GM19438 (cell line): ENCODE results near the gene EML1.

Experiments
- ATAC-seq: cut with Tn5 transposase; IDR thresholded peaks from one replicate; pipeline ENCODE4 v1.9.1; 2021; ENCODE audit warnings: low read depth; ENCODE audit not compliant: unreplicated experiment

Gene EML1

DNA sequence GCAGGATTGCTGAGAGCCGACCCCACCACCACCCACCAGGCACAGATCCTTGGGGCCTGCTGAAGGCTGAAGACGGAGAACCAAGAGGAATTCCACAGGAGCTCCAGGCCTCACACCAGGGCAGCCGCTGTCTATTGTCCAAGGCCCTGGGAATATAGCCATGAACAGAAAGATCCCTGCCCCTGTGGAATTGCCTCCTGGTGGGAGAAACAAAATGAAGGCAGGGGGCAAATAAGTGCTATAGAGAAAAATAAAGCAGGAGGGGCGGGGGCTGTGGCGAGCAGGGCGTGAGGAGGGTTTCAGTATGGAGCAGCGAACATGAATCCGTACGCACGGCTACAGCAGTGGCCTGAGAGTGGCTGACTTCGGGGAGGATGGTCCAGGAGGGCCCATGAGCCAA, 96.1 kb downstream of the EML1 start:
- no peak for ATAC-seq

DNA sequence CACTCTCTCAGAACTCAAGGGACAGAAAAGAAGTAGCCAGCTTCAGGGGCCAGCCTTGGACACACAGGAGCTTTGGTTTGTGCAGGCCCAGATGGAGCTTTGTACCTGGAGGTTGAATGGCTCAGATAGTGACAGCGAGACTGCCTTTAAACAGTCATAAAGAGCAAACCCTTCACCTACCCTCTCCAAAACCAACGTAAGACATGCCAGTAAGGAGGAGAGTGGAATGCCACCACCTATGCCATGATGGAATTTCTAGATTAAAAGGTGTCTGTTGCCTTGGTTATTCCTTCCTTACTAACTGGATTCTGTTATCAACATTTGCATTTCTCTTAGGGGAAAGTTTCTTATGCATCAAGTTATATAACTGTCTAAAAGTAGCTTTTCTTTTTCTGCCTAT, 98.1 kb downstream of the EML1 start:
- no peak for ATAC-seq

DNA sequence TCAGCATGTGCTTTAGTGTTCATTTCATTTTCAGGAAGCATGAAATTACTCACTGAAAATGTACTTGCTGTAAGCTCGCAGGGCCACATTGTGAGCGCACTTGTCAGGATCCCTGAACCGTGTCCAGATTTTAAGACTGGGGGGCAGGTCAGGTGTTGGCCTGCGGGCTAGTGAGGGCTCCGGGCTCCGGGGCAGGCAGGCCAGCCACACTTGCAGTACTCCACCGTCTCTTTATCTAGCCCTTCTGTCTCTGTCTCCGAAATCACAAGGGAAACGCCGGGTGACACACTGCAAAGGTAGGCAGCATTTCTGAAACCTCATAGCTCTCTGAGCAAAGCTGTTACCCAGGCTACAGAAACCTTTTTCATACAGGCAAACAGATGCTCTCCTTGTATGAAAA, 98.7 kb downstream of the EML1 start:
- no peak for ATAC-seq

DNA sequence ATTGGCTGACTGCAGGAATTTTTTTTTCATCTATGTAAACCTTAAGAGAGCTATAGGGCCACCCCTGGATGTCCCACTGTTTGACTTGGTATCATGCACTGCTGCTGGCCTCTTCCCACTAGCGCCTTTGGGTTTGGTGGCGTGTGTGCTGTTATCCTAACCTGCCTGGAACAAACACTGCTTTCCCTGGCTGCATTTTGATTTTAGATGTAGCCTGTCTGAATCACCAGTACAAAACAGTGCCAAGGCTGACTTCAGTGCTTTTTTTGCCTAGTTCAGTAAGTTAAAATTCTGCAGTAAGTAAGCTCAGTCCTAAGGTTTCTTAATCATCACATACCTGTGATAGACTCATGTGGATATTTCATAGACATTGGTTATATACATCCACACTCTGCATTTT, 99.2 kb downstream of the EML1 start:
- no peak for ATAC-seq

DNA sequence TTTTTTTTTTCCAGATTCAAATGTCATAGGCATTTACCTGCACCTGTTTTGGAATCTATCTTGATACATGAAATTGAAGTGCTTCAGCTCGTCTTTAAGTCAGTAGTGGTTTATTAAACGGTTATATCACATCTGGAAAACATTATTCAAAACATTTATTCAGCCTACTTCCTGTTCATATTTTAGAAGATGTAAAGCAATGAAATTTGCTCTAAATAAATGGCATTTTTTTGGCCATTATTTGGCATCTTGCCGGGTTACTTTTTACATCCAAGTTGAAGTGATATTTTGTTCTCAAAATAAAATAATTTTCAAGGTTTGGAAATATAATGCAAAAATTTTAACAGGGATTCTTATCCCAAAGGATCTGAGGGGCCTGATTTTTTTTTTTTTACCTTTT, 103.1 kb downstream of the EML1 start:
- ATAC-seq = no peak

DNA sequence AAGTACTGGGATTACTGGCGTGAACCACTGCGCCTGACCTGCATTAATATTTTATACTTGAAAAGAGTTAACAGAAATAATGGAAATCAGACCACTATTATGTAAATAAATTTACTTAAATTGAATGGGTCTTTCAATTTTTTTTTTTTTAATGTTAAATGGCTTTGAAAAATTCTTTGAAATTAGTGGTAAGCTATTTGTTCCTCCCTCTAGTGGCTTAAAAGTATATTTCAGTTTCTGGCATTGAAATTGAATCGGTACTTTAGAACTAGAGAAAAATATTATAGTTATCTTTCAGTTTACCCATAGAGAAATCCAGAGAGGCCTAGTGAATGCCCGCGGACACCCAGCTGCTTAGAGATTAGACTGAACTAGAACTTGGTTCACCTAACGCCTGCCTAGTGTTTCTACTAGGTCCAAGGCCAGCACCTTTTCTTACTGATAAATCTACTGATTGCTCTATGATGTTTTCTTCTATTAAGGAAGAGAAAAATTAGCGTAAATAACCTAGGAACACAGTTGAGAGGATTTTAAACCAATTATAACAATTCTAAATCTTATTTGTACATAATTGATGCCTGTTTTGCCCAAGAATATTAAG, 106.5 kb downstream of the EML1 start:
- ATAC-seq = no peak

DNA sequence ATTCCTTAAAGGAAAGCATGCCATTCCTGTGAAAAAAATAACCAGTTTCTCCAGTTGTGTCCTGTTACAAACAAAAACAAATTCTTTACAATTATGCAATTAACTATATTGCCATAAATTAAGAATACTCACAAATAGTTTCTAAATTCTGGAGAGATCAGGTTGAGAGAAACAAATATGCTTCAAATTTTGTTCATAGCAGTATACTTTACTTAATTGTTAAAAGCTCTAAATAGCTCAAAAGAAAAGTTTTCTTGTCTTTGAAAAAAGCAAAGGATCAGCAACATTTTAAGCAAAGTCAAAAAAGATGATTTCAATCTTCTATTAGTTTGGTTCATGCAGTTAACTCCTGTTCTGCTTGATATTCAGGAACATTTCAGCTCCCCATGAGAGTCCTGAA, 109.7 kb downstream of the EML1 start:
- ATAC-seq = no peak

DNA sequence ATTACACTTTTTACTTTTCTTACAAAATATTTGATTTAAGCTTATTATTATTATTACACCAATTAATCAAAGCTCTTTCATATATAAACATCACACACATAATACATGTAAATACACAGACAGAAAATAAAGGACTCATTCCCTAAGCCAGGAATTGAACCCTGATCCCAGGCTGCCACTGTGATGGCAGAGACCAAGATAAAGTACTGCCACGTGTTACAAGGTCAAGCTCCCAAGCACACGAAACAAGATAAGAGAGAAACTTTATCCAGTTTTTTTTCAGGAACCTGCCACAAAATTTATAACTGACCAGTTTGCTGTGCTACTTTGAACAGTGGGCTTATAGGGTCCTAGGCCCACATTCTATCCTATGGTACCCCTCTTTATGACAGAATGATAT, 111.3 kb downstream of the EML1 start:
- ATAC-seq = no peak

DNA sequence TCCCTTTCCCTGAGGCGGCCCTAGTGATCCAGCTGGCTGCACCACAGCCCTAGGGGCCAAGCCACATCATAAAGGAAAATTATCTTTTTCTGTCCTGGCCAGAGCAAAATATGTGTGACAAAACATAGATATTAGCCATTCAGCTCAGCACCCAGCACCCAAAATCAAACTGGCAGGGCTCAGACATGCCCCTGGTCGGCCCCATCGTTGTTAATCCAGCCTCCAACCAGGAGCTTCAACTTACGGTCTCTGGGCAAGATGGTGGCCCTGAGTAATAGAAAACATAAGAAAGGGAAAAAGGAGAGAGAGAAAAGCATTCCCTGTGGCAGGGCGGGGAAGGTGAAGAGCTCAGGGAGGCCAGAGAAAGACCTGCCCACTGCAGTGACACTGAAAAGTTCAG, 111.9 kb downstream of the EML1 start:
- no peak for ATAC-seq

DNA sequence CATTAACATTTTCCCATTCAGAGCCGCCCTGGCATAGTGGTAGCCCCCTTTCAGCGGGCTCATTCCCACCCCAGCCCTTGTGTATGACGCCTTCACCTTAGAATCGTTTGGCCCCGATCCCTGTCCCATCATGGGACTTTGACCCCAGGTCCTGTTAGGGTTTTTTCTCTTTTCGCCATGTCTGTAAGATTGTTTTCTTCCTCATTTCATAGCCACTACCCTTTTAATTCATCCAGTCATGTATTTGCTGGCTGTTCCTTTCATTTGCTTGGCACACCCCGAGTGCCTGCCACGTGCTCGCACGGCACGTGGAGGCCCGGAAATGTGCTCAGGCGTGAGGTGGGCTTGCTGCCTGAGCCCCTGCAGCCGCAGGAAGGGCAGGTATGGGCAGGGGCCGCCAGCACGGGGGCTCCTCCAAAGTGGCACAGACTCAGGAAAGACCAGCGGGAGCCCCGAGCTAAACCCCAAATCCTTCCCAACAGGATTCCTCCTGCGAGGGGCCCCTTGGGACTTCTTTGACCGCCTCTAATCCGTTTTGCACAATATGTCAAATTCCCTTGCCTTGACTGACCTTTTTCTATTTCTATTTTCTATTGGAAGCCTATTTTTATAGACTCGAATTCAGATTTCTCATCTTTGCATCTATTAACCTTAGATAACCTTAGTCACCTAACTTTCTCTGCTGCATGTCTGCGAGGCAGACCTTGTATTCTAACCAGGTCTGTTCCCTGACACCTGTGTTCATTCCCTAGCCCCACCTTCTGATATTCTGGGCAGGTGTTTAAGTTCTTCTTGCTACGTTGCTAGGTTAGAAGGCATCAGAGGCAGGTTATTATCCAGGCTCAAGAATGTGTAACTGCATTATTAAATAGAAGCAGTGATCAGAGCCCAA, 114.8 kb downstream of the EML1 start:
- ATAC-seq = no peak

DNA sequence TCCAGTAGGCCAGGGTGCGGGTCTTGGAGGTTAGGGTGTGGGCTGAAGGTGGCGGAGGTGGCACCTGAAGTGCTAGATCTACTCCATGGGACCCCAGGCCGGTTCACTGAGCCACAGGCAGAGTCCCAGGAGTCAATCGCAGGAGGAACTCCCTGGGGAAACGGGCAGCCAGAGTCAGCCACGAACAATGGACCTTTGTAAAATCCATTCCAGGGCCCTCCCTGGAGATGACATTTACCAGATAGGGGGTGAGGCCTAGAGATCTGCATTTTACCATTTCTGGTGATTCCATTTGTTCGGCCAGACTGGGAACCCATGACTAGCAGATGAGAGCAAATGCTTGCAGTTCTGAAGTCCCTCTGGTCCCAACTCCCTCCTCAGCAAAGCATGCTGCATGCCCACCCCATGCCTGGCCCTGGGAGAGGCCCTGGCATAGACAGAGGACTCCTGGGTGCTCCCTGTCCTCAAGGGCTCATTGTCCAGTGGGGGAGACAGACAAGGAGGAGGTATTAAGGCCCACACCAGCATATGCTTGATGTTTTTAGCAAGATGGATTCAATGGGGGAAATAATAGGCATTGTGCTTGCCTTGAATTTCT, 115.5 kb downstream of the EML1 start:
- ATAC-seq = no peak

DNA sequence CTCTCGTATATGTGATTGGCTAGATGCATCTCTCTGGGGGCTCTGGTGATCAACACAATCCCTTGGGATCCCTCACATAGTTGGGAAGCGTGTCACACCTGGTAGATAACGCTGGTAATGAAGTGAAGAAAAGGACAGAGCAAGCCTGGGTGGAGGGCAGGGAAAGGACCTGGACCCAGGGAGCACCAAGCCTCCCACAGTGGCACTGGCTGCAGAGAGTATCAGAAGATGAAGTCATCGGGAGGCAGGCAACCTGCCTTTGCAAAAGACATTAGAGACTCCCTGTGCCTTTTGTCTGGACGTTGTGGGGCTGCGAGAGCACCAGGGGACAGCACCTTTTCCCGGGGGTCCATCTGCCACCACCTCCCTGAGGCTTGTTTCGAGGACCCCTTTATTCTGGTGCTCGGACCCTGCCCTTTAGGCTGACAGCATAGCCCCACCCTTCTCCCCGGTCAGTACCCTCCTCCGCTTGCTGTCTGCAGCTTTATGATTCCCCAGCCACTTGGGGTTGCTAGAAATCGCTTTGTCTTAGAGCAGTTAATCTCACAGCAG, 116.4 kb downstream of the EML1 start:
- ATAC-seq = no peak

DNA sequence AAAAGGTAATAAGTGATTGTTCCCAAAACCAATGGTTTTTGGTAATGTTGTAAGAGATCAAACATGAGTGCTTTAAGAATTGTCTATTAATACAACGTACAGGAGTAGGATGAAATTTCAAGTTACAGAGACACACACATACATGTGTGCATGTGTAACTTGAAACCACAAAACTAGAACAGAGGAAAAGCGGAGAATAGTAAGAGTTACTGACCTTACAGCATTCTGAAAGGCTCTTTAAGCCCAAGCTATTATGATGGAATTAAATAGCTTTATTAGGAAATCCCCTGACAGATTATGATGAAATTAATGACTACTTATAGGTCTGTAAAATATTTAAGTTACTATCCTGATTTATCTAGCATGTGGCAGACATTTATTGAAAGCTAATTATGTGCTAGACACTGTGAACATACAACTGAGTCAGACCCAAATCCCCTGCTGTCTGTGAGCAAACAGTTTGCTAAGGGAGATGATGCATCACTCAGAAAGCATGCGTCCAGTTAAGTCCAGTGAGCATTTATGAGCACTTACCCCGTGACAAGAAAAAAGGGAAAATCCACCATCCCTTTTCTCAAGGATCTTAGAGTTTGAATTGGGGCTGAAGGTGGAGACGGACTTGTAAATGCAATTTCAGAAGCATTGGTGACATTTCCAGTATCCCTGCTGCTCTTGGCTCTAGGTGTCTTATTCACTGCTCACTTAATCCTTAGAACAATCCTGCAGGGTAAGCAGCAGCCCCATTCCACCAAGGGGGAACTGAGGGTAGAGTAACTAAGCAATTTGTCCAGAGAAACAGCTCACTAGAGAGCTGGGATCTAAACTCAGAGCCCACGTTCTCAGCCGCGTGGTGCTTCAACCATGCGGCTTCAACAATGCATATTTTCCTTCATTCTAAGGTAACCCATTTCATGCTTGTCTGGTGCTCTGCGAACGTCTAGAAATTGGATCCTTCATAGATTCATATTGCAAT, 117.4 kb downstream of the EML1 start:
- no peak for ATAC-seq

DNA sequence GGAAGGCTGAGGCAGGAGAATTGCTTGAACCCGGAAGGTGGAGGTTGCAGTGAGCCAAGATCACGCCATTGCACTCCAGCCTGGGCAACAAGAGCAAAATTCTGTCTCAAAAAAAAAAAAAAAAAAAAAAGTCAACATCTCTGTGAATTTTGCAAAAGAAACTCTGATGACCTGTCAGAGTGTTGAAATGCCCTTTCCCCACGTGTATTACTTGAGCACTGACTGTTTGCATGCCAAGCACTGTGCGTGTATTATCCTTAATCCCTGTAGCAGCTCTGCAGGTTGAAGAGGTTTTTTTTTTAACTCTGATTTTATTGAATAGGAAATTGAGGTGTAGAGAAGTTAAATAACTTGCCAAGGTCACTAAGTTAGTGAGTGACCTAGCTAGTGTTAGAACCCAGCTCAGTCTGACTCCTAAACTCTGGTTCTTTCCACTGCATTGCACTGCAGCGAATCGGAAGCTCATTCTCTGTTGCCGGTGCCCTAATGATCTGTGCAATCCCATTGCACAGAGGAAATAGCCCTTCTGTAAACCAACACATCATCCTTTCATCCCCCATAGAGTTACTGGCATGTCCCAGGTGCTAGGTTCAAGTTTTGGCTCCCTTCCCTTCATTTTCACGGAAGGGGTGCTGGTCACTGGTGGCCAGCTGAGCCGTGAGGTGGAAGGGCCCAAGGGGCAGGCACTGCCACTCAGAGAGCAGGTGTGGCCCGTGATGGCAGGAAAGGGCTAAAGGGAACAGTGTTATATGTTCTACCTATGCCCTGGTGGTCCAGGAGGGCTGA, 122.3 kb downstream of the EML1 start:
- ATAC-seq = no peak

DNA sequence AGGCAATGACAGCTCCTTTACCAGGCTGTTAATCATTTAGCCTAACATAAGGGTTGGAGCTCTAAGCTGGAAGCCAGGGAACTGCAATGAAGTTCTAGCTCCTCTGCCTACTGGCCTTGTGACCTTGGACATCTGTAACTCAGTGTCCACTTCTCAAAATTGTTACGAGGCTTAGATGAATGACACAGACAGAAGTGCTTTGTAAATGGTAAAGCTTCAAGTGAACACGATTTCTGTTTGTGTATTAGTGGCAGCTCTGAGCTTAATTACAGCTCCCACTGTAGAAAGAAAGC, 122.8 kb downstream of the EML1 start:
- ATAC-seq = no peak

DNA sequence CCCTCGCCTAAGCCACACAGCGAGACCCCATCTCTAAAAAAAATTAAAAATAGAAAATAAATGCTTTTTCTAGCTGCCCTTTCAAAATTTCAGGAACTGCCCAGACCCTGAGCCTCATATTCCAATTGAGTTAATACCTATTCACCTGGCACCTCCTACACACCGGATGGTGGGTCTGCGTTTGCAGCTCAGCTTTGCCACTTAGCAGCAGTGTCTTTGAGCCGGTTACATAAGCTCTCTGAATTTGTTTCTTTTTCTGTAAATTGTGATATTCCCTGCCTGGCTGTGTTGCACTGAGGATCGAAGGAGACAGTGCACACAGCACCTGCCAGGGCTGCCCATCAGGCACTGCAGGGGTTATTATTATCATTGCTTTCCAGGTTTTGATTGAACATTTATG, 125.6 kb downstream of the EML1 start:
- ATAC-seq = no peak

DNA sequence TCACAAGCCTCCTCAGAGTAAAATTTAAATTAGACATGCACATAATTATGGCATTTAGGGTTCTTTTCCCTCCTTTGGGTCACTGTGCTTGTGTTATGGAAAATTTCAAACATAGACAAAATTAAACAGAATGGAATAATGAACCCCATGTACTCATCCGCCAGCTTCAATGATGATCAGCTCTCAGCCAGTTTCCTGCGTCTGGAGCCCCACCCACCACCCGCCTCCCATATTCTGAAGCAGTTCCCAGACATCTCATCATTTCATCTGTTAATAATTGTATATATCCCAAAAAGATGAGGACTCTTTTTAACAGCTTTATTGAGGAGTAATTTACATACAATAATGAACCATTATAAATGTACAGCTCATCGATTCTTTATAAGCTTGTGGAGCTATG, 128.2 kb downstream of the EML1 start:
- no peak for ATAC-seq

DNA sequence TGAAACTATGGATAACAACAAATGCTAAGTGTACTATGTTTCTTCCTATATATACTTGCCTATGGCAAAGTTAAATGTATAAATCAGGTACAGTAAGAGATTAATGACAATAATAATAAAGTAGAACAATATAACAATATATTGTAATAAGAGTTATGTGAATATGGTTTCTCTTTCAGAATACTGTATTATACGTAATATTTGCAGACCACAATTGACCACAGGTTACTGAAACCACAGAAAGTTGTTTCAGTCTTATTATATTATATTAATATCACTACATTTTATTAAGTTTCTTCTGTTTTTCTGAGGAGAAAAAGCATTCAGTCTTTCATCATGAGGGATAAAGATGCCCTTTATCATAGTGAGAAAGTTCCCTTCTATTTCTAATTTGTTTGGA, 131.2 kb downstream of the EML1 start:
- no peak for ATAC-seq

DNA sequence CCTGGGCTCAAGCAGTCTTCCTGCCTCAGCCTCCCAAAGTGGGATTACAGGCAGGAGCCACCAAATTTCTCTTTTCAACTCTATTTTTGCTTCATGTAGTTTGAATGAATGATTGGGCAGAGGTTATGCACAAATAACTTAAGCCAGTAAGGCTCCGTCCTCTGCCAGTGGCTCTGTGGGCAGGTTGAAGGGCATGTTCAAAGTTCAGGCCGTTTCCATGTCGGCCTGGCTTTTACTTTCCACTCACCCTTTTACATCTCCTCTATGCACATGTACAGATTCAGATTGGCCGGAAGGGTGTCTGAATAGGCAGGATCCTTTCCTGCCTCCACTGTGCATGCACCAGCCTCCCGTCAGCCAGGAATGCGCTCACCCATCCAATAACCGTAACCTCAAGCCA, 132.3 kb downstream of the EML1 start:
- no peak for ATAC-seq

DNA sequence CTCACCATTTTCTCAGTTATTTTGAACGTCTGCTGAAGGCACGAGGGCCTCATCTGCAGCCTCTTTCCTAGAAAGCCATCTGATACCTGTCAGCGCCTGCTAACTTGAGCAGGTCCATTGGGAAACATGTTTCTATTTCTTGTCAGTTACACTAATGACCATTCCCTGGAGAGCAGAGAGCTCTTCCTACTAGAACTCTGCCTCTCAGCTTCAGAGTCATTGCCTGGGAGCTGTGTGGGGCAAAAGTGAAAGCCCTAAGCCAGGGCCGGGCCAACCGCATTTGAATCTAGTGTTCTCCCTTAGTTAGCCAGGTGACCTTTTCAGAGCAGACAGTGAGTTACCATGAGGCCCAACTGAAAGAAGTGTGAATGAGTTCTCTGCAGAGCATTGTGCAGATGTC, 135.8 kb downstream of the EML1 start:
- no peak for ATAC-seq
